ENCODE data around the gene CHAF1A. TPM values are rescaled to one million over a fixed set of nuclear protein-coding genes. Genes with fewer than 3 reads are reported as not detected.

The CHAF1A gene
- total RNA-seq, 1 donor from 2014 or later, result 6.8 TPM

- Histone ChIP-seq H3K4me3 (ENCODE audit: low read depth, low read length) (no peak overlapping the region), H3K27me3 (ENCODE audit: control insufficient read depth, insufficient read depth, low read length) (no peaks in the 10 kb centered on the region), H3K36me3 (ENCODE audit: control insufficient read depth, insufficient read depth, low read length) (no peaks in the 10 kb centered on the region)
- no peak for DNase-seq (ENCODE audit: low read depth)
- no peak for TF ChIP-seq CTCF (IDR thresholded peaks at IDR 0.05; ENCODE audit: insufficient read depth, low read length, poor library complexity, severe bottlenecking)
Observed at GRCh38 chr19:4444765-4445741, 42.6 kb downstream of the CHAF1A start.

GRCh38 chr19:4445963-4446703, 43.7 kb downstream of the CHAF1A start:
- Histone ChIP-seq H3K36me3 (ENCODE audit: control insufficient read depth, insufficient read depth, low read length) (no peaks in the 10 kb centered on the region), H3K27me3 (ENCODE audit: control insufficient read depth, insufficient read depth, low read length) (no peaks in the 10 kb centered on the region), H3K4me3 (ENCODE audit: low read depth, low read length) (no peak overlapping the region)
- TF ChIP-seq CTCF (IDR thresholded peaks at IDR 0.05; ENCODE audit: insufficient read depth, low read length, poor library complexity, severe bottlenecking), result no peak
- no peak for DNase-seq (ENCODE audit: low read depth)

GRCh38 chr19:4446704-4447200, 44.3 kb downstream of the CHAF1A start:
- Histone ChIP-seq H3K27me3 (ENCODE audit: control insufficient read depth, insufficient read depth, low read length) (no peaks in the 10 kb centered on the region), H3K4me3 (ENCODE audit: low read depth, low read length) (no peak overlapping the region), H3K36me3 (ENCODE audit: control insufficient read depth, insufficient read depth, low read length) (no peaks in the 10 kb centered on the region)
- no peak for TF ChIP-seq CTCF (IDR thresholded peaks at IDR 0.05; ENCODE audit: insufficient read depth, low read length, poor library complexity, severe bottlenecking)
- DNase-seq (ENCODE audit: low read depth), result no peak

GRCh38 chr19:4447327-4448146, 45.1 kb downstream of the CHAF1A start:
- no peaks in the 10 kb centered on the region for H3K36me3 ChIP-seq (ENCODE audit: control insufficient read depth, insufficient read depth, low read length)
- H3K27me3 ChIP-seq (ENCODE audit: control insufficient read depth, insufficient read depth, low read length), result no peaks in the 10 kb centered on the region
- H3K4me3 ChIP-seq (ENCODE audit: low read depth, low read length), result no peak overlapping the region

More at GRCh38 chr19:4447327-4448146, 45.1 kb downstream of the CHAF1A start:
- DNase-seq (ENCODE audit: low read depth), result no peak
- no peak for TF ChIP-seq CTCF (IDR thresholded peaks at IDR 0.05; ENCODE audit: insufficient read depth, low read length, poor library complexity, severe bottlenecking)

All from kidney epithelial cell (primary cell).